HCT116 (cell line): Measurements from ENCODE around the gene TSG101.

Source experiments
- EZH2 ChIP-seq: fragments of 200-600 bp; sonication (generic); IDR thresholded peaks from 2 replicates; pipeline ENCODE4 v1.6.1; 2017; ENCODE audit warnings: antibody characterized with exemption, mixed run types
- POLR2A ChIP-seq: IDR thresholded peaks from 2 replicates; pipeline ENCODE4 v1.7.0; 2011; ENCODE audit warnings: borderline replicate concordance; ENCODE audit not compliant: insufficient read depth, insufficient read length; ENCODE audit errors: extremely low read depth
- POLR2AphosphoS5 ChIP-seq: IDR thresholded peaks from 2 replicates; pipeline ENCODE4 v1.6.1; 2011; ENCODE audit warnings: mild to moderate bottlenecking, low read depth, low read length, moderate library complexity
- RAD21 ChIP-seq: IDR thresholded peaks from 2 replicates; pipeline ENCODE4 v1.6.1; 2012; ENCODE audit warnings: low read depth, mild to moderate bottlenecking
- SIN3A ChIP-seq: IDR thresholded peaks from 2 replicates; pipeline ENCODE4 v1.6.1; 2012; ENCODE audit warnings: low read depth
- YY1 ChIP-seq: IDR thresholded peaks from 2 replicates; pipeline ENCODE4 v1.6.1; 2011; ENCODE audit warnings: low read length, low read depth, moderate library complexity, mild to moderate bottlenecking; ENCODE audit not compliant: insufficient replicate concordance; ENCODE audit errors: extremely low read depth
- ZFX ChIP-seq: fragments of 450-650 bp; IDR thresholded peaks from 2 replicates; pipeline ENCODE4 v1.6.1; 2017
- TF ChIP-seq, protein P1 (sequence below): IDR thresholded peaks from 2 replicates; pipeline ENCODE4 v1.6.1; 2012; ENCODE audit warnings: low read depth
- TF ChIP-seq, protein P2 (sequence below): IDR thresholded peaks from 2 replicates; pipeline ENCODE4 v1.6.1; 2011; ENCODE audit warnings: mild to moderate bottlenecking, low read length, moderate library complexity; ENCODE audit not compliant: insufficient replicate concordance; ENCODE audit errors: extremely low read depth
- TF ChIP-seq, protein P3 (sequence below), 3 experiments: fragments of 200-600 bp in 1 of 3; sonication (generic) in 1 of 3; IDR thresholded peaks in 2 of 3; conservative IDR thresholded peaks in 1 of 3; 2 replicates each; pipeline ENCODE4 v1.5.1; 2012 to 2017; ENCODE audit warnings: low read depth in 2 of 3, low read length in 2 of 3, antibody characterized with exemption in 1 of 3, borderline replicate concordance in 1 of 3, control low read depth in 1 of 3, mild to moderate bottlenecking in 1 of 3, mixed read lengths in 1 of 3, mixed run types in 1 of 3, moderate library complexity in 1 of 3; ENCODE audit not compliant: insufficient read depth in 1 of 3
- TF ChIP-seq, protein P4 (sequence below): IDR thresholded peaks from 2 replicates; pipeline ENCODE4 v1.6.1; 2012

DNA sequence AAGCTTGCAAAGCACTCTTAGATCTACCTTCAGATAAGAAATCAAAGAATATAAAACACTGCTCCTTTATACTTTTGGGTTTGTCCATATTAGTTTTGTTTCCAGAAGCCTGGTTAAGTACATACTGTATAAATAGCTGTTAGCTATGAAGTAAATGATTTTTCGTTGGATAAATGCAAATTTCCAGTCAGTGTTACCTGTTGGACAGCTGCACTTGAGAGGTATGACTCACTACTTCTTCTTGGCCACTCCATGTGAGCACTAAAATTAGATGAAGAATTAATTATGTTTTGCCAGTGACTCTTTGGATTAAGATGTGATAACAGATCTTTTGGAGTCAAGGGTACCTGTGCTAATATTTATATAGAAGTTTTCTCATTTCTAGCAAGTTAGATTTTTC lies 9.5 kb upstream of the TSG101 start:
- TF ChIP-seq YY1 (no peak), ZFX (no peak), RAD21 (no peak), POLR2A (no peak), POLR2AphosphoS5 (no peak), EZH2 (no peak), SIN3A (no peak)
- TF ChIP-seq, protein P1, sequence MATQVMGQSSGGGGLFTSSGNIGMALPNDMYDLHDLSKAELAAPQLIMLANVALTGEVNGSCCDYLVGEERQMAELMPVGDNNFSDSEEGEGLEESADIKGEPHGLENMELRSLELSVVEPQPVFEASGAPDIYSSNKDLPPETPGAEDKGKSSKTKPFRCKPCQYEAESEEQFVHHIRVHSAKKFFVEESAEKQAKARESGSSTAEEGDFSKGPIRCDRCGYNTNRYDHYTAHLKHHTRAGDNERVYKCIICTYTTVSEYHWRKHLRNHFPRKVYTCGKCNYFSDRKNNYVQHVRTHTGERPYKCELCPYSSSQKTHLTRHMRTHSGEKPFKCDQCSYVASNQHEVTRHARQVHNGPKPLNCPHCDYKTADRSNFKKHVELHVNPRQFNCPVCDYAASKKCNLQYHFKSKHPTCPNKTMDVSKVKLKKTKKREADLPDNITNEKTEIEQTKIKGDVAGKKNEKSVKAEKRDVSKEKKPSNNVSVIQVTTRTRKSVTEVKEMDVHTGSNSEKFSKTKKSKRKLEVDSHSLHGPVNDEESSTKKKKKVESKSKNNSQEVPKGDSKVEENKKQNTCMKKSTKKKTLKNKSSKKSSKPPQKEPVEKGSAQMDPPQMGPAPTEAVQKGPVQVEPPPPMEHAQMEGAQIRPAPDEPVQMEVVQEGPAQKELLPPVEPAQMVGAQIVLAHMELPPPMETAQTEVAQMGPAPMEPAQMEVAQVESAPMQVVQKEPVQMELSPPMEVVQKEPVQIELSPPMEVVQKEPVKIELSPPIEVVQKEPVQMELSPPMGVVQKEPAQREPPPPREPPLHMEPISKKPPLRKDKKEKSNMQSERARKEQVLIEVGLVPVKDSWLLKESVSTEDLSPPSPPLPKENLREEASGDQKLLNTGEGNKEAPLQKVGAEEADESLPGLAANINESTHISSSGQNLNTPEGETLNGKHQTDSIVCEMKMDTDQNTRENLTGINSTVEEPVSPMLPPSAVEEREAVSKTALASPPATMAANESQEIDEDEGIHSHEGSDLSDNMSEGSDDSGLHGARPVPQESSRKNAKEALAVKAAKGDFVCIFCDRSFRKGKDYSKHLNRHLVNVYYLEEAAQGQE: no peak
- TF ChIP-seq, protein P2, sequence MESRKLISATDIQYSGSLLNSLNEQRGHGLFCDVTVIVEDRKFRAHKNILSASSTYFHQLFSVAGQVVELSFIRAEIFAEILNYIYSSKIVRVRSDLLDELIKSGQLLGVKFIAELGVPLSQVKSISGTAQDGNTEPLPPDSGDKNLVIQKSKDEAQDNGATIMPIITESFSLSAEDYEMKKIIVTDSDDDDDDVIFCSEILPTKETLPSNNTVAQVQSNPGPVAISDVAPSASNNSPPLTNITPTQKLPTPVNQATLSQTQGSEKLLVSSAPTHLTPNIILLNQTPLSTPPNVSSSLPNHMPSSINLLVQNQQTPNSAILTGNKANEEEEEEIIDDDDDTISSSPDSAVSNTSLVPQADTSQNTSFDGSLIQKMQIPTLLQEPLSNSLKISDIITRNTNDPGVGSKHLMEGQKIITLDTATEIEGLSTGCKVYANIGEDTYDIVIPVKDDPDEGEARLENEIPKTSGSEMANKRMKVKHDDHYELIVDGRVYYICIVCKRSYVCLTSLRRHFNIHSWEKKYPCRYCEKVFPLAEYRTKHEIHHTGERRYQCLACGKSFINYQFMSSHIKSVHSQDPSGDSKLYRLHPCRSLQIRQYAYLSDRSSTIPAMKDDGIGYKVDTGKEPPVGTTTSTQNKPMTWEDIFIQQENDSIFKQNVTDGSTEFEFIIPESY: no peak
- TF ChIP-seq, protein P3, sequence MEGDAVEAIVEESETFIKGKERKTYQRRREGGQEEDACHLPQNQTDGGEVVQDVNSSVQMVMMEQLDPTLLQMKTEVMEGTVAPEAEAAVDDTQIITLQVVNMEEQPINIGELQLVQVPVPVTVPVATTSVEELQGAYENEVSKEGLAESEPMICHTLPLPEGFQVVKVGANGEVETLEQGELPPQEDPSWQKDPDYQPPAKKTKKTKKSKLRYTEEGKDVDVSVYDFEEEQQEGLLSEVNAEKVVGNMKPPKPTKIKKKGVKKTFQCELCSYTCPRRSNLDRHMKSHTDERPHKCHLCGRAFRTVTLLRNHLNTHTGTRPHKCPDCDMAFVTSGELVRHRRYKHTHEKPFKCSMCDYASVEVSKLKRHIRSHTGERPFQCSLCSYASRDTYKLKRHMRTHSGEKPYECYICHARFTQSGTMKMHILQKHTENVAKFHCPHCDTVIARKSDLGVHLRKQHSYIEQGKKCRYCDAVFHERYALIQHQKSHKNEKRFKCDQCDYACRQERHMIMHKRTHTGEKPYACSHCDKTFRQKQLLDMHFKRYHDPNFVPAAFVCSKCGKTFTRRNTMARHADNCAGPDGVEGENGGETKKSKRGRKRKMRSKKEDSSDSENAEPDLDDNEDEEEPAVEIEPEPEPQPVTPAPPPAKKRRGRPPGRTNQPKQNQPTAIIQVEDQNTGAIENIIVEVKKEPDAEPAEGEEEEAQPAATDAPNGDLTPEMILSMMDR (IDR thresholded peaks at IDR 0.05 in 2 of 3, conservative IDR thresholded peaks at IDR 0.05 in 1 of 3; ENCODE audit: borderline replicate concordance in 1 of 3, insufficient read depth in 1 of 3, low read depth in 2 of 3, low read length in 2 of 3): no peak
- TF ChIP-seq, protein P4, sequence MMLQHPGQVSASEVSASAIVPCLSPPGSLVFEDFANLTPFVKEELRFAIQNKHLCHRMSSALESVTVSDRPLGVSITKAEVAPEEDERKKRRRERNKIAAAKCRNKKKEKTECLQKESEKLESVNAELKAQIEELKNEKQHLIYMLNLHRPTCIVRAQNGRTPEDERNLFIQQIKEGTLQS: no peak
